Common myeloid progenitor, CD34-positive (primary cell): ENCODE data around the gene RAB7A.

Experiments used
- CTCF ChIA-PET: fragments of 350-600 bp; sonication (Branson Sonifier 250); formaldehyde crosslinking; loops from one replicate; lab custom pipeline; 2021; ENCODE audit warnings: antibody characterized with exemption; lab: Charles Lee
- POLR2A ChIA-PET: fragments of 350-600 bp; sonication (Branson Sonifier 250); formaldehyde crosslinking; loops from one replicate; lab custom pipeline; 2021; ENCODE audit warnings: antibody characterized with exemption; lab: Charles Lee
- DNase-seq, 3 donors: peaks; one replicate each; pipeline versions ENCODE4 v3.0.0 to v3.0.0-alpha.2; 2013
- H3K27ac ChIP-seq, 2 experiments: 1 replicate in 1 of 2; 2 replicates in 1 of 2; pipeline ENCODE4 v1.7.0; 2013; ENCODE audit warnings: inconsistent platforms in 2 of 2, low read length in 2 of 2, mild to moderate bottlenecking in 2 of 2, low read depth in 1 of 2, moderate library complexity in 1 of 2; ENCODE audit not compliant: severe bottlenecking in 2 of 2, insufficient read depth in 1 of 2, poor library complexity in 1 of 2
- H3K27me3 ChIP-seq, 5 experiments: replicated peaks in 2 of 5; 1 replicate in 3 of 5; 2 replicates in 2 of 5; pipeline versions ENCODE4 v1.6.1 to v1.7.0; 2013; ENCODE audit warnings: low read length in 4 of 5, mild to moderate bottlenecking in 2 of 5, moderate library complexity in 2 of 5, inconsistent platforms in 1 of 5; ENCODE audit not compliant: insufficient read depth in 5 of 5, control insufficient read depth in 4 of 5
- H3K36me3 ChIP-seq, 4 experiments: 1 replicate in 2 of 4; 2 replicates in 2 of 4; pipeline versions ENCODE4 v1.6.1 to v1.7.0; 2013; ENCODE audit warnings: low read length in 3 of 4, control low read depth in 1 of 4, mild to moderate bottlenecking in 1 of 4; ENCODE audit not compliant: control insufficient read depth in 4 of 4, insufficient read depth in 4 of 4
- H3K4me1 ChIP-seq, 4 experiments: 1 replicate in 3 of 4; 2 replicates in 1 of 4; pipeline versions ENCODE4 v1.6.1 to v1.7.1; 2013; ENCODE audit warnings: low read length in 3 of 4, mild to moderate bottlenecking in 3 of 4, control low read depth in 1 of 4, inconsistent platforms in 1 of 4, moderate library complexity in 1 of 4; ENCODE audit not compliant: control insufficient read depth in 4 of 4, insufficient read depth in 4 of 4; ENCODE audit errors: control extremely low read depth in 1 of 4
- H3K4me3 ChIP-seq, 7 experiments: 1 replicate in 4 of 7; 2 replicates in 3 of 7; pipeline versions ENCODE4 v1.5.1 to v1.7.0; 2013; ENCODE audit warnings: mild to moderate bottlenecking in 7 of 7, low read length in 6 of 7, moderate library complexity in 6 of 7, inconsistent platforms in 2 of 7, low read depth in 2 of 7, control low read depth in 1 of 7; ENCODE audit not compliant: insufficient read depth in 4 of 7, control insufficient read depth in 1 of 7; ENCODE audit errors: extremely low read depth in 1 of 7
- H3K9me3 ChIP-seq, 5 experiments: 1 replicate in 4 of 5; 2 replicates in 1 of 5; pipeline versions ENCODE4 v1.6.1 to v1.7.1; 2013; ENCODE audit warnings: low read length in 4 of 5, mild to moderate bottlenecking in 2 of 5, inconsistent platforms in 1 of 5, low read depth in 1 of 5, moderate library complexity in 1 of 5; ENCODE audit not compliant: control insufficient read depth in 4 of 5, insufficient read depth in 2 of 5; ENCODE audit errors: control extremely low read depth in 1 of 5
- WGBS: methylation state at CpG from one replicate; pipeline ENCODE4 v1.1.5; 2013; ENCODE audit not compliant: insufficient coverage; 5-methylcytosine and 5-hydroxymethylcytosine counted together

RAB7A gene

GRCh38 chr3:128854475-128854874, 128.5 kb downstream of the RAB7A start:
- DNase-seq: peak in 2 of 3 donors; percentile 22 to 44
- H3K27ac ChIP-seq: no peak overlapping the region
- CTCF ChIA-PET: interaction anchor here (0.9 to 2.2 kb wide), 3 partner anchors 9 to 24 kb away, joined by 3 to 12 read pairs (median 4); no protein-coding TSS in a partner anchor
- H3K4me3 ChIP-seq: peak overlapping the region in 1 of 7 experiments; percentile 6
- peaks cover 0 to 13% (median 0%) of the 10 kb centered on the region in 4 experiments for H3K4me1 ChIP-seq
- no peaks in the 10 kb centered on the region for H3K27me3 ChIP-seq
- H3K9me3 ChIP-seq: peaks cover 2 to 54% (median 43%) of the 10 kb centered on the region in 5 experiments
- POLR2A ChIA-PET: no interaction called here
- no peaks in the 10 kb centered on the region for H3K36me3 ChIP-seq
- 95% methylated on average over 3 of the region's 3 CpGs for WGBS

GRCh38 chr3:128855569-128855968, 129.6 kb downstream of the RAB7A start:
- ChIA-PET CTCF (interaction anchor here (1.1 to 1.6 kb wide), 2 partner anchors 8 to 76 kb away, joined by 3 read pairs; no protein-coding TSS in a partner anchor), POLR2A (no interaction called here)
- H3K36me3 ChIP-seq: no peaks in the 10 kb centered on the region
- peaks cover 0 to 5% (median 0%) of the 10 kb centered on the region in 4 experiments for H3K4me1 ChIP-seq
- no peaks in the 10 kb centered on the region for H3K27me3 ChIP-seq
- H3K4me3 ChIP-seq: no peak overlapping the region
- no peak for DNase-seq
- no peak overlapping the region for H3K27ac ChIP-seq
- peaks cover 2 to 65% (median 51%) of the 10 kb centered on the region in 5 experiments for H3K9me3 ChIP-seq
- WGBS: 79% methylated on average over 4 of the region's 4 CpGs

- Histone ChIP-seq H3K4me1 (peaks cover 0 to 5% (median 0%) of the 10 kb centered on the region in 4 experiments), H3K36me3 (no peaks in the 10 kb centered on the region), H3K27me3 (no peaks in the 10 kb centered on the region), H3K27ac (no peak overlapping the region), H3K9me3 (peaks cover 2 to 75% (median 59%) of the 10 kb centered on the region in 5 experiments), H3K4me3 (no peak overlapping the region)
- WGBS: 100% methylated on average over 1 of the region's 3 CpGs
- DNase-seq: no peak
- POLR2A ChIA-PET: no interaction called here
- CTCF ChIA-PET: interaction anchor here (2.5 kb wide), 1 partner anchor 12 kb away, joined by 9 read pairs; no protein-coding TSS in a partner anchor
These were observed 132.2 kb downstream of the RAB7A start for GRCh38 chr3:128858167-128858566.

- Histone ChIP-seq H3K9me3 (peaks cover 2 to 64% (median 46%) of the 10 kb centered on the region in 5 experiments), H3K27me3 (no peaks in the 10 kb centered on the region), H3K4me1 (peaks cover 0 to 14% (median 11%) of the 10 kb centered on the region in 4 experiments), H3K27ac (no peak overlapping the region), H3K36me3 (no peaks in the 10 kb centered on the region), H3K4me3 (no peak overlapping the region)
- 93% methylated on average over 6 of the region's 6 CpGs for WGBS
- peak; percentile 37 to 53 (median 45) for DNase-seq
- ChIA-PET CTCF (interaction anchor here (1.2 to 2.5 kb wide), 2 partner anchors 13 to 24 kb away, joined by 3 to 9 read pairs; no protein-coding TSS in a partner anchor), POLR2A (no interaction called here)
These were observed 133.6 kb downstream of the RAB7A start for GRCh38 chr3:128859630-128860029.

GRCh38 chr3:128861491-128861890, 135.5 kb downstream of the RAB7A start:
- H3K27ac ChIP-seq: no peak overlapping the region
- ChIA-PET POLR2A (no interaction called here), CTCF (no interaction called here)
- H3K36me3 ChIP-seq: no peaks in the 10 kb centered on the region
- no peak overlapping the region for H3K4me3 ChIP-seq
- 100% methylated on average over 4 of the region's 6 CpGs for WGBS
- H3K4me1 ChIP-seq: peaks cover 0 to 23% (median 20%) of the 10 kb centered on the region in 4 experiments
- peaks cover 2 to 48% (median 37%) of the 10 kb centered on the region in 5 experiments for H3K9me3 ChIP-seq
- H3K27me3 ChIP-seq: no peaks in the 10 kb centered on the region
- DNase-seq: no peak

GRCh38 chr3:128863560-128863959, 137.6 kb downstream of the RAB7A start:
- peaks cover 0 to 23% (median 20%) of the 10 kb centered on the region in 4 experiments for H3K4me1 ChIP-seq
- H3K27ac ChIP-seq: no peak overlapping the region
- no peaks in the 10 kb centered on the region for H3K36me3 ChIP-seq
- H3K9me3 ChIP-seq: peaks cover 2 to 31% (median 25%) of the 10 kb centered on the region in 5 experiments
- no peaks in the 10 kb centered on the region for H3K27me3 ChIP-seq
- DNase-seq: no peak
- ChIA-PET POLR2A (no interaction called here), CTCF (interaction anchor here (0.7 to 1.0 kb wide), 3 partner anchors 9 to 18 kb away, joined by 3 to 6 read pairs (median 4); no protein-coding TSS in a partner anchor)
- no peak overlapping the region for H3K4me3 ChIP-seq
- WGBS: no CpG with 5 or more reads among the region's 3 CpGs
